Measurements from ENCODE around the gene ADCY7. TPM values are rescaled to one million over a fixed set of nuclear protein-coding genes. Genes with fewer than 3 reads are reported as not detected.

ADCY7 gene
- total RNA-seq, 1 experiment from 2014 or later: 39.3 TPM

DNA sequence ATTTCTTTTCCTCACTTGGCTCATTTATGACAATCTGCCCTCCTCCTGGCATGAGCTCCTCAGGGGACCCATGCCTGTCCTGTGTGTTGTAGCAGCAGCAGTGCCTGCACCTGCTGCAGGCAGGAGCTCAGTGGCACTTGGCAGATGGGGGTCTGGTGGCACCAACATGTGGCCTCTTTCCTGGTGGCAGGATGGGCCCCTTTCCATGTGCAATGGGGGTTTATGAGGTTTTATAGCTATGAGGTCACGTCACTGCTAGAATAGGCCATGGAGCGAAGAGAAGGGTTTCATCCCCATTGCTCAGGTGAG, 7.0 kb downstream of the ADCY7 start:
- H3K27me3 ChIP-seq (ENCODE audit: insufficient read depth, low read depth): no peaks in the 10 kb centered on the region
- DNase-seq: no peak
- H3K36me3 ChIP-seq (ENCODE audit: low read depth): no peaks in the 10 kb centered on the region
- H3K9me2 ChIP-seq (ENCODE audit: insufficient read depth): no peaks in the 10 kb centered on the region
- no TSS peak for BruUV-seq (replicated peaks)
- H4K20me1 ChIP-seq (ENCODE audit: insufficient read depth): peaks cover 3% of the 10 kb centered on the region; the same call in 1 of the 2 replicates
- no peak overlapping the region for H3K27ac ChIP-seq
- H3F3A ChIP-seq (ENCODE audit: insufficient read depth, low read depth): peaks cover 10% of the 10 kb centered on the region; the same call in 1 of the 2 replicates
- H3K4me1 ChIP-seq (replicated peaks; ENCODE audit: insufficient read depth): peaks cover 11% of the 10 kb centered on the region
- ChIA-PET POLR2A (ENCODE audit: unreplicated experiment) (no interaction called here), CTCF (no interaction called here)
- H3K4me3 ChIP-seq: no peak overlapping the region
- H3K79me2 ChIP-seq (ENCODE audit: low read depth): no peaks in the 10 kb centered on the region
- intact Hi-C loops (cut with micrococcal nuclease; ENCODE audit: unreplicated experiment): no loop called here
- no peaks in the 10 kb centered on the region for H3K9me3 ChIP-seq (ENCODE audit: insufficient read depth, low read depth)
- TF ChIP-seq, protein P1, sequence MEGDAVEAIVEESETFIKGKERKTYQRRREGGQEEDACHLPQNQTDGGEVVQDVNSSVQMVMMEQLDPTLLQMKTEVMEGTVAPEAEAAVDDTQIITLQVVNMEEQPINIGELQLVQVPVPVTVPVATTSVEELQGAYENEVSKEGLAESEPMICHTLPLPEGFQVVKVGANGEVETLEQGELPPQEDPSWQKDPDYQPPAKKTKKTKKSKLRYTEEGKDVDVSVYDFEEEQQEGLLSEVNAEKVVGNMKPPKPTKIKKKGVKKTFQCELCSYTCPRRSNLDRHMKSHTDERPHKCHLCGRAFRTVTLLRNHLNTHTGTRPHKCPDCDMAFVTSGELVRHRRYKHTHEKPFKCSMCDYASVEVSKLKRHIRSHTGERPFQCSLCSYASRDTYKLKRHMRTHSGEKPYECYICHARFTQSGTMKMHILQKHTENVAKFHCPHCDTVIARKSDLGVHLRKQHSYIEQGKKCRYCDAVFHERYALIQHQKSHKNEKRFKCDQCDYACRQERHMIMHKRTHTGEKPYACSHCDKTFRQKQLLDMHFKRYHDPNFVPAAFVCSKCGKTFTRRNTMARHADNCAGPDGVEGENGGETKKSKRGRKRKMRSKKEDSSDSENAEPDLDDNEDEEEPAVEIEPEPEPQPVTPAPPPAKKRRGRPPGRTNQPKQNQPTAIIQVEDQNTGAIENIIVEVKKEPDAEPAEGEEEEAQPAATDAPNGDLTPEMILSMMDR (conservative IDR thresholded peaks at IDR 0.05): no peak
- no peak for TF ChIP-seq EZH2 (IDR thresholded peaks at IDR 0.05; ENCODE audit: low read depth)
- no peak overlapping the region for H3K4me2 ChIP-seq
- no peak overlapping the region for H2AFZ ChIP-seq

DNA sequence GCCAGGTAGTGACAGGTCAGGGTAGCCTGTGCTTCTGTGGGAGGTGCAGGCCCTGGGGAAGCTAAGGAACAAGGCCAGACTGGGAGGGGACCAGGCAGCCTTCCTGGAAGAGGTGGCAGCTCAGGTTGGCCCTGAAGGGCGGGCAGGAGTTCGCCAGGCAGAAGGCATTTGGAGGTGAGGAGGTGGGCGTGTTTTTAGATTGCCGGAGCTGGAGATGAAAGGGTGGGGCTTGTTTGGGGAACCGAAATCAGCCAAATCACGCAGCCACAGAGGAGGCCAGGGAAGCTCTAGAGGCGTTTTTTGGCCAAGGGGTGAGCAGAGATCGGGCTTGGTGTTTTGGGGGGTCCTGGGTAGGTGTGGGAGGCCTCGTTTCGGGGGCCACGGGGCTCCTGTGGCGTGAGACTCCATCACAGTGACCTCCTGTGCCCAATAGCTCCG, 7.6 kb downstream of the ADCY7 start:
- Histone ChIP-seq H3K79me2 (ENCODE audit: low read depth) (no peaks in the 10 kb centered on the region), H3K27me3 (ENCODE audit: insufficient read depth, low read depth) (no peaks in the 10 kb centered on the region), H3K9me2 (ENCODE audit: insufficient read depth) (no peaks in the 10 kb centered on the region), H3K4me1 (replicated peaks; ENCODE audit: insufficient read depth) (peaks cover 11% of the 10 kb centered on the region), H3K9me3 (ENCODE audit: insufficient read depth, low read depth) (no peaks in the 10 kb centered on the region), H3F3A (ENCODE audit: insufficient read depth, low read depth) (peaks cover 10% of the 10 kb centered on the region; the same call in 1 of the 2 replicates), H3K4me3 (no peak overlapping the region), H4K20me1 (ENCODE audit: insufficient read depth) (peaks cover 3% of the 10 kb centered on the region; the same call in 1 of the 2 replicates), H3K4me2 (no peak overlapping the region), H3K27ac (no peak overlapping the region), H3K36me3 (ENCODE audit: low read depth) (no peaks in the 10 kb centered on the region), H2AFZ (no peak overlapping the region)
- TF ChIP-seq, protein P1 (conservative IDR thresholded peaks at IDR 0.05): no peak
- no peak for TF ChIP-seq EZH2 (IDR thresholded peaks at IDR 0.05; ENCODE audit: low read depth)
- no peak for DNase-seq
- CTCF ChIA-PET: interaction anchor here (0.7 kb wide), 1 partner anchor 69 kb away, joined by 3 read pairs; no protein-coding TSS in a partner anchor
- BruUV-seq (replicated peaks): no TSS peak
- POLR2A ChIA-PET (ENCODE audit: unreplicated experiment): no interaction called here
- intact Hi-C loops (cut with micrococcal nuclease; ENCODE audit: unreplicated experiment): no loop called here

DNA sequence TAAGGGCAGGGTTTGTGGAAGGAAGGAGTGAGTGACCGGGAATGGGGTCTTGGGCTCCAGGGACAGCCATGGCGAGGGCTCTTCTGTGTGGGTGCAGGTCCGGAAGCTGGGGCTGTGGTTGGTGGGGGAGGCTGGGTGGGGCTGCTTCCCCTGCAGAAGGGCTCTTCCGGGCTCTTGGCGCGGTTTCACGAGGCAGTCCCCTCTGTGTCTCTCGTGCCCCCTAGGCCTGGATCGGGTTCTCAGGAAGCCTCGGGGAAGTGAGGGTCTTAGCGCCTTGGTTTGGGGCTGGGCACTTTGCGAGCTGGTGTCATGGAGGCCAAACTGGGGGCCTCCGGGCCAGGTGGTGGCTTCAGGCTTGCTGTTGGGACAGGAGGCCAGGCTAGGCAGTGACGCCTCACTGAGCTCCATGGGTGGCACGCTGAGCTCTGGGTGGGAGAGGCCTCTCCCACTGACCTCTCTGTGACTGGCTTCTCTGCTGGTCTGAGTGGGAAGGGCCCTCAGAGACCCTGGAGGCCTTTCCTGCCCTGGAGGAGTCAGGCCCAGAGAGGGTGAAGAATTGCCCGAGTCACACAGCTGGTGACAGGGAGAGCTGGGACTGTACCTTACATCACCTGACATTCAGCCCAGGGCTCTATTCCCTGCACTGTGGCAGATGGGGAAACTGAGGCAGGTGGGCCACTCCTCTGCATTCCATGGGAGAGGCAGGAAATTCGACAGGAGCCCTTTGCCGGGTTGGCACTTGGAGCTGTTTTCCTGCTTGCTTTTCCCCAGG, 8.2 kb downstream of the ADCY7 start:
- Histone ChIP-seq H2AFZ (no peak overlapping the region), H3K9me3 (ENCODE audit: insufficient read depth, low read depth) (no peaks in the 10 kb centered on the region), H3F3A (ENCODE audit: insufficient read depth, low read depth) (peaks cover 10% of the 10 kb centered on the region; the same call in 1 of the 2 replicates), H3K4me2 (no peak overlapping the region), H3K36me3 (ENCODE audit: low read depth) (no peaks in the 10 kb centered on the region), H3K27me3 (ENCODE audit: insufficient read depth, low read depth) (no peaks in the 10 kb centered on the region), H3K27ac (no peak overlapping the region), H3K9me2 (ENCODE audit: insufficient read depth) (no peaks in the 10 kb centered on the region), H3K79me2 (ENCODE audit: low read depth) (no peaks in the 10 kb centered on the region), H3K4me1 (replicated peaks; ENCODE audit: insufficient read depth) (peaks cover 11% of the 10 kb centered on the region), H4K20me1 (ENCODE audit: insufficient read depth) (peaks cover 3% of the 10 kb centered on the region; the same call in 1 of the 2 replicates), H3K4me3 (no peak overlapping the region)
- no peak for DNase-seq
- ChIA-PET POLR2A (ENCODE audit: unreplicated experiment) (no interaction called here), CTCF (interaction anchor here (0.7 kb wide), 1 partner anchor 68 kb away, joined by 3 read pairs; no protein-coding TSS in a partner anchor)
- intact Hi-C loops (cut with micrococcal nuclease; ENCODE audit: unreplicated experiment): no loop called here
- TF ChIP-seq, protein P1 (conservative IDR thresholded peaks at IDR 0.05): no peak
- no peak for TF ChIP-seq EZH2 (IDR thresholded peaks at IDR 0.05; ENCODE audit: low read depth)
- BruUV-seq (replicated peaks): no TSS peak
